GM19025 (cell line): Measurements from ENCODE around the gene FAAP20.

Experiments
- ATAC-seq: cut with Tn5 transposase; IDR thresholded peaks from one replicate; pipeline ENCODE4 v1.9.1; 2021; ENCODE audit warnings: mild to moderate bottlenecking, low read depth, moderate library complexity; ENCODE audit not compliant: unreplicated experiment

FAAP20 gene

GRCh38 chr1:2141025-2141424, 53.5 kb downstream of the FAAP20 start:
- ATAC-seq, result no peak
